ENCODE results near the gene FDX2. TPM values are rescaled to one million over a fixed set of nuclear protein-coding genes. Genes with fewer than 3 reads are reported as not detected.
A peak's percentile ranks its signal among the peaks of the same experiment; 100 is the strongest.

The FDX2 gene
- total and polyA plus RNA-seq, 2 of the 13 experiments (the other 11 are each of a cell fraction or from before 2014, with no cell fraction given): 21.0 to 24.7 TPM

DNA sequence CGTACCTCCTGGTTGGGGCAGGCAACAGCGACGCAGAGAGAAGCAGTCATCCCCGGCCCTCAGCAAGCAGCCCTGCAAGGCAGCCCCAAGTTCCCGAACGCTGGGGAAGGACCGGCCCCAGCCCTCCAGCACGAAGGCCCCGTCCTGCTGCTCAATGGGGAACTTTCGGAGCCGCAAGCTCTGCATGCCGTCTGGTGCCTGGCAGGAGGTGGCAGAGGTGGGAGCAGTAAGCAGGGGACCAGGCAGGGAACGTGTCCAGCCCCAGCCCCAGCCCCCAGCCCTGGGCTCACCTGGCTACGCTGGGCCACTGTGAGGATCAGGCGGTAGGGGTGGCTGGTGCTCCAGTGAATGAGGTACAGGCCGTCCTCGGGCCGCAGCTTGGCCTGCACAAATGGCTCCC, 46.4 kb upstream of the FDX2 start:
- no peaks in the 10 kb centered on the region for H4K20me1 ChIP-seq (ENCODE audit: insufficient read depth, low read length)
- H3K4me1 ChIP-seq (ENCODE audit: insufficient read depth, low read length): no peaks in the 10 kb centered on the region
- in situ Hi-C loops (cut with HindIII; ENCODE audit: extremely low pct_ligation_motif_present, low pct_unique_long_range_greater_than_20kb): no loop called here
- BruUV-seq (replicated peaks): no TSS peak
- POLR2A ChIA-PET: no interaction called here
- H3K4me3 ChIP-seq (replicated peaks in 1 of 3; ENCODE audit: insufficient read depth in 1 of 3, low read depth in 2 of 3, low read length in 3 of 3): no peak overlapping the region
- no peak for ATAC-seq
- CTCF ChIA-PET (ENCODE audit: low intra/inter-chr PET ratio, low total read pairs): no interaction called here
- H3K27me3 ChIP-seq (ENCODE audit: control insufficient read depth in 1 of 2, insufficient read depth in 2 of 2, low read length in 2 of 2): no peaks in the 10 kb centered on the region
- no peak overlapping the region for H2AFZ ChIP-seq (ENCODE audit: low read length)
- no peak overlapping the region for H3K9ac ChIP-seq (ENCODE audit: insufficient read depth, low read depth, low read length)
- no peak for DNase-seq (ENCODE audit: low spot score)
- H3K79me2 ChIP-seq (ENCODE audit: insufficient read depth, low read length): no peaks in the 10 kb centered on the region
- H3K27ac ChIP-seq (ENCODE audit: extremely low read length, insufficient read depth, low read length): no peak overlapping the region
- 100% methylated on average over 5 of the region's 18 CpGs for WGBS (ENCODE audit: low lambda C conversion rate)
- intact Hi-C loops (cut with micrococcal nuclease; ENCODE audit: unreplicated experiment): no loop called here
- H3K36me3 ChIP-seq (replicated peaks in 1 of 2; ENCODE audit: control insufficient read depth in 1 of 2, insufficient read depth in 2 of 2, low read length in 2 of 2): peaks cover 22 to 24% of the 10 kb centered on the region in 2 experiments
- no peaks in the 10 kb centered on the region for H3K9me3 ChIP-seq (ENCODE audit: low read length)
- FAIRE-seq: no peak
- no peak overlapping the region for H3K4me2 ChIP-seq (ENCODE audit: low read depth, low read length)
- peak; percentile 35 for TF ChIP-seq AGO2 (optimal IDR thresholded peaks at IDR 0.05; ENCODE audit: low read depth, low read length)
- TF ChIP-seq, protein P1, sequence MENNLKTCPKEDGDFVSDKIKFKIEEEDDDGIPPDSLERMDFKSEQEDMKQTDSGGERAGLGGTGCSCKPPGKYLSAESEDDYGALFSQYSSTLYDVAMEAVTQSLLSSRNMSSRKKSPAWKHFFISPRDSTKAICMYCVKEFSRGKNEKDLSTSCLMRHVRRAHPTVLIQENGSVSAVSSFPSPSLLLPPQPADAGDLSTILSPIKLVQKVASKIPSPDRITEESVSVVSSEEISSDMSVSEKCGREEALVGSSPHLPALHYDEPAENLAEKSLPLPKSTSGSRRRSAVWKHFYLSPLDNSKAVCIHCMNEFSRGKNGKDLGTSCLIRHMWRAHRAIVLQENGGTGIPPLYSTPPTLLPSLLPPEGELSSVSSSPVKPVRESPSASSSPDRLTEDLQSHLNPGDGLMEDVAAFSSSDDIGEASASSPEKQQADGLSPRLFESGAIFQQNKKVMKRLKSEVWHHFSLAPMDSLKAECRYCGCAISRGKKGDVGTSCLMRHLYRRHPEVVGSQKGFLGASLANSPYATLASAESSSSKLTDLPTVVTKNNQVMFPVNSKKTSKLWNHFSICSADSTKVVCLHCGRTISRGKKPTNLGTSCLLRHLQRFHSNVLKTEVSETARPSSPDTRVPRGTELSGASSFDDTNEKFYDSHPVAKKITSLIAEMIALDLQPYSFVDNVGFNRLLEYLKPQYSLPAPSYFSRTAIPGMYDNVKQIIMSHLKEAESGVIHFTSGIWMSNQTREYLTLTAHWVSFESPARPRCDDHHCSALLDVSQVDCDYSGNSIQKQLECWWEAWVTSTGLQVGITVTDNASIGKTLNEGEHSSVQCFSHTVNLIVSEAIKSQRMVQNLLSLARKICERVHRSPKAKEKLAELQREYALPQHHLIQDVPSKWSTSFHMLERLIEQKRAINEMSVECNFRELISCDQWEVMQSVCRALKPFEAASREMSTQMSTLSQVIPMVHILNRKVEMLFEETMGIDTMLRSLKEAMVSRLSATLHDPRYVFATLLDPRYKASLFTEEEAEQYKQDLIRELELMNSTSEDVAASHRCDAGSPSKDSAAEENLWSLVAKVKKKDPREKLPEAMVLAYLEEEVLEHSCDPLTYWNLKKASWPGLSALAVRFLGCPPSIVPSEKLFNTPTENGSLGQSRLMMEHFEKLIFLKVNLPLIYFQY (CRISPR knock-in tag; IDR thresholded peaks at IDR 0.05; ENCODE audit: borderline replicate concordance): no peak

DNA sequence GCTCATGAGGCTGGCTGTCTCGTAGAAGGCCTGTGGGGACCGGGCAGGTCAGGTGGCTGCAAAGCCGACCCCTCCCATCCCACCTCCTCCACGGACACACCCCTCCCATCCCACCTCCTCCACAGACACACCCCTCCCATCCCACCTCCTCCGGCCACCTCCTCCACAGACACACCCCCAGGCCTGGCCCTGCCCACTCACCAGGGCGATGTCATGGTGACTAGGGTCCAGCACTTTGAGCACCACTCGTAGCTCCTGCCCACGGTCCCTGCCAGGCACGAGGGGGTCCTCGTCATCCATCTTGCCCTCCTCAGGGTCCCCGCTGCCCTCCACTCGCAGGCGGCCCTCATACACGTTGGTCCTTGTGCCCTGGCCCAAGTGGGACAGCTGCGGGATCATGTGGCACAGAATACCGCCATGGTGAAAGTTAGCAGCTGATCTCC, 45.8 kb upstream of the FDX2 start:
- in situ Hi-C loops (cut with HindIII; ENCODE audit: extremely low pct_ligation_motif_present, low pct_unique_long_range_greater_than_20kb): no loop called here
- no TSS peak for BruUV-seq (replicated peaks)
- TF ChIP-seq ZNF225 (CRISPR knock-in tag; IDR thresholded peaks at IDR 0.05): no peak
- TF ChIP-seq, protein P2, sequence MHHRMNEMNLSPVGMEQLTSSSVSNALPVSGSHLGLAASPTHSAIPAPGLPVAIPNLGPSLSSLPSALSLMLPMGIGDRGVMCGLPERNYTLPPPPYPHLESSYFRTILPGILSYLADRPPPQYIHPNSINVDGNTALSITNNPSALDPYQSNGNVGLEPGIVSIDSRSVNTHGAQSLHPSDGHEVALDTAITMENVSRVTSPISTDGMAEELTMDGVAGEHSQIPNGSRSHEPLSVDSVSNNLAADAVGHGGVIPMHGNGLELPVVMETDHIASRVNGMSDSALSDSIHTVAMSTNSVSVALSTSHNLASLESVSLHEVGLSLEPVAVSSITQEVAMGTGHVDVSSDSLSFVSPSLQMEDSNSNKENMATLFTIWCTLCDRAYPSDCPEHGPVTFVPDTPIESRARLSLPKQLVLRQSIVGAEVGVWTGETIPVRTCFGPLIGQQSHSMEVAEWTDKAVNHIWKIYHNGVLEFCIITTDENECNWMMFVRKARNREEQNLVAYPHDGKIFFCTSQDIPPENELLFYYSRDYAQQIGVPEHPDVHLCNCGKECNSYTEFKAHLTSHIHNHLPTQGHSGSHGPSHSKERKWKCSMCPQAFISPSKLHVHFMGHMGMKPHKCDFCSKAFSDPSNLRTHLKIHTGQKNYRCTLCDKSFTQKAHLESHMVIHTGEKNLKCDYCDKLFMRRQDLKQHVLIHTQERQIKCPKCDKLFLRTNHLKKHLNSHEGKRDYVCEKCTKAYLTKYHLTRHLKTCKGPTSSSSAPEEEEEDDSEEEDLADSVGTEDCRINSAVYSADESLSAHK (CRISPR knock-in tag; IDR thresholded peaks at IDR 0.05; ENCODE audit: borderline replicate concordance): no peak
- TF ChIP-seq, protein P3, sequence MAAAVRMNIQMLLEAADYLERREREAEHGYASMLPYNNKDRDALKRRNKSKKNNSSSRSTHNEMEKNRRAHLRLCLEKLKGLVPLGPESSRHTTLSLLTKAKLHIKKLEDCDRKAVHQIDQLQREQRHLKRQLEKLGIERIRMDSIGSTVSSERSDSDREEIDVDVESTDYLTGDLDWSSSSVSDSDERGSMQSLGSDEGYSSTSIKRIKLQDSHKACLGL (CRISPR knock-in tag; IDR thresholded peaks at IDR 0.05): no peak
- TF ChIP-seq GABPA (IDR thresholded peaks at IDR 0.05; ENCODE audit: low read depth, low read length): no peak
- no peak for TF ChIP-seq GABPA (CRISPR knock-in tag; IDR thresholded peaks at IDR 0.05; ENCODE audit: low read depth)
- TF ChIP-seq ZNF224 (CRISPR knock-in tag; IDR thresholded peaks at IDR 0.05): no peak
- TF ChIP-seq, protein P4, sequence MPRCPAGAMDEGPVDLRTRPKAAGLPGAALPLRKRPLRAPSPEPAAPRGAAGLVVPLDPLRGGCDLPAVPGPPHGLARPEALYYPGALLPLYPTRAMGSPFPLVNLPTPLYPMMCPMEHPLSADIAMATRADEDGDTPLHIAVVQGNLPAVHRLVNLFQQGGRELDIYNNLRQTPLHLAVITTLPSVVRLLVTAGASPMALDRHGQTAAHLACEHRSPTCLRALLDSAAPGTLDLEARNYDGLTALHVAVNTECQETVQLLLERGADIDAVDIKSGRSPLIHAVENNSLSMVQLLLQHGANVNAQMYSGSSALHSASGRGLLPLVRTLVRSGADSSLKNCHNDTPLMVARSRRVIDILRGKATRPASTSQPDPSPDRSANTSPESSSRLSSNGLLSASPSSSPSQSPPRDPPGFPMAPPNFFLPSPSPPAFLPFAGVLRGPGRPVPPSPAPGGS (CRISPR knock-in tag; IDR thresholded peaks at IDR 0.05): no peak
- TF ChIP-seq ZNF383 (CRISPR knock-in tag; IDR thresholded peaks at IDR 0.05; ENCODE audit: borderline replicate concordance): no peak
- TF ChIP-seq TAF1 (CRISPR knock-in tag; IDR thresholded peaks at IDR 0.05): no peak

More for the DNA sequence above, 45.8 kb upstream of the FDX2 start:
- ChIA-PET POLR2A (no interaction called here), CTCF (ENCODE audit: low intra/inter-chr PET ratio, low total read pairs) (no interaction called here)
- no peaks in the 10 kb centered on the region for H4K20me1 ChIP-seq (ENCODE audit: insufficient read depth, low read length)
- H3K4me3 ChIP-seq (replicated peaks in 1 of 3; ENCODE audit: insufficient read depth in 1 of 3, low read depth in 2 of 3, low read length in 3 of 3): no peak overlapping the region
- no peak overlapping the region for H3K27ac ChIP-seq (ENCODE audit: extremely low read length, insufficient read depth, low read length)
- no peak overlapping the region for H2AFZ ChIP-seq (ENCODE audit: low read length)
- H3K4me2 ChIP-seq (ENCODE audit: low read depth, low read length): no peak overlapping the region
- DNase-seq (ENCODE audit: low spot score) (no peak), ATAC-seq (no peak; the same call in 2 of the 3 replicates), FAIRE-seq (no peak)
- H3K36me3 ChIP-seq (replicated peaks in 1 of 2; ENCODE audit: control insufficient read depth in 1 of 2, insufficient read depth in 2 of 2, low read length in 2 of 2): peaks cover 20 to 24% of the 10 kb centered on the region in 2 experiments
- no peaks in the 10 kb centered on the region for H3K27me3 ChIP-seq (ENCODE audit: control insufficient read depth in 1 of 2, insufficient read depth in 2 of 2, low read length in 2 of 2)
- H3K4me1 ChIP-seq (ENCODE audit: insufficient read depth, low read length): no peaks in the 10 kb centered on the region
- H3K79me2 ChIP-seq (ENCODE audit: insufficient read depth, low read length): no peaks in the 10 kb centered on the region
- 96% methylated on average over 14 of the region's 16 CpGs for WGBS (ENCODE audit: low lambda C conversion rate)
- no peaks in the 10 kb centered on the region for H3K9me3 ChIP-seq (ENCODE audit: low read length)
- no peak overlapping the region for H3K9ac ChIP-seq (ENCODE audit: insufficient read depth, low read depth, low read length)
- intact Hi-C loops (cut with micrococcal nuclease; ENCODE audit: unreplicated experiment): no loop called here
